ENCODE measurements around the gene TPCN2. TPM values are rescaled to one million over a fixed set of nuclear protein-coding genes. Genes with fewer than 3 reads are reported as not detected.

TPCN2 gene
- total RNA-seq, 2 donors from 2014 or later, result 17.6 to 31.0 TPM

- intact Hi-C loops (cut with DNase I), result loop anchor here (2.0 to 5.0 kb wide), 3 partner anchors 36 to 186 kb away; partner anchors contain the start of genes IGHMBP2 and MRPL21
- Histone ChIP-seq H3K4me1 (replicated peaks) (no peaks in the 10 kb centered on the region), H3K36me3 (no peaks in the 10 kb centered on the region), H3K27me3 (replicated peaks; ENCODE audit: insufficient read depth) (no peaks in the 10 kb centered on the region), H3K9me3 (no peaks in the 10 kb centered on the region), H3K4me3 (no peak overlapping the region), H3K27ac (no peak overlapping the region)
- DNase-seq (ENCODE audit: low spot score), result no peak
- 84% methylated on average over 14 of the region's 14 CpGs for WGBS
- TF ChIP-seq POLR2AphosphoS5 (IDR thresholded peaks at IDR 0.05), result no peak
- TF ChIP-seq CTCF (IDR thresholded peaks at IDR 0.05), result no peak
- no peak for TF ChIP-seq POLR2A (IDR thresholded peaks at IDR 0.05)
These were observed 39.1 kb downstream of the TPCN2 start for GRCh38 chr11:69087811-69088210.

GRCh38 chr11:69088676-69089146, 40.0 kb downstream of the TPCN2 start:
- Histone ChIP-seq H3K27ac (no peak overlapping the region), H3K27me3 (replicated peaks; ENCODE audit: insufficient read depth) (no peaks in the 10 kb centered on the region), H3K9me3 (no peaks in the 10 kb centered on the region), H3K36me3 (no peaks in the 10 kb centered on the region), H3K4me1 (replicated peaks) (no peaks in the 10 kb centered on the region), H3K4me3 (no peak overlapping the region)
- 29% methylated on average over 11 of the region's 11 CpGs for WGBS
- intact Hi-C loops (cut with DNase I), result loop anchor here (5.0 kb wide), 2 partner anchors 36 to 186 kb away; partner anchors contain the start of genes IGHMBP2 and MRPL21
- TF ChIP-seq CTCF (IDR thresholded peaks at IDR 0.05) (peak; percentile 52 to 77 (median 72)), POLR2AphosphoS5 (IDR thresholded peaks at IDR 0.05) (peak; percentile 32), POLR2A (IDR thresholded peaks at IDR 0.05) (no peak)
- peak; percentile 72 for DNase-seq (ENCODE audit: low spot score)

- Histone ChIP-seq H3K36me3 (no peaks in the 10 kb centered on the region), H3K4me1 (replicated peaks) (no peaks in the 10 kb centered on the region), H3K27me3 (replicated peaks; ENCODE audit: insufficient read depth) (no peaks in the 10 kb centered on the region), H3K27ac (no peak overlapping the region), H3K9me3 (no peaks in the 10 kb centered on the region), H3K4me3 (no peak overlapping the region)
- no peak for TF ChIP-seq POLR2A (IDR thresholded peaks at IDR 0.05)
- TF ChIP-seq POLR2AphosphoS5 (IDR thresholded peaks at IDR 0.05), result no peak
- TF ChIP-seq CTCF (IDR thresholded peaks at IDR 0.05), result no peak
- WGBS, result 63% methylated on average over 15 of the region's 15 CpGs
- DNase-seq (ENCODE audit: low spot score), result no peak
- intact Hi-C loops (cut with DNase I), result loop anchor here (5.0 kb wide), 2 partner anchors 37 to 187 kb away; partner anchors contain the start of genes IGHMBP2 and MRPL21
These were observed 40.5 kb downstream of the TPCN2 start for GRCh38 chr11:69089258-69089657.

- H3K27ac ChIP-seq, result no peak overlapping the region
- H3K27me3 ChIP-seq (replicated peaks; ENCODE audit: insufficient read depth), result no peaks in the 10 kb centered on the region
- DNase-seq (ENCODE audit: low spot score), result no peak
- TF ChIP-seq POLR2A (IDR thresholded peaks at IDR 0.05), result no peak
- TF ChIP-seq POLR2AphosphoS5 (IDR thresholded peaks at IDR 0.05), result no peak
- TF ChIP-seq CTCF (IDR thresholded peaks at IDR 0.05), result no peak
- 96% methylated on average over 6 of the region's 6 CpGs for WGBS
- no peaks in the 10 kb centered on the region for H3K4me1 ChIP-seq (replicated peaks)
- H3K9me3 ChIP-seq, result no peaks in the 10 kb centered on the region
- no peaks in the 10 kb centered on the region for H3K36me3 ChIP-seq
- intact Hi-C loops (cut with DNase I), result no loop called here
- no peak overlapping the region for H3K4me3 ChIP-seq
These were observed 43.0 kb downstream of the TPCN2 start for GRCh38 chr11:69091638-69092165.

GRCh38 chr11:69092263-69092662, 43.5 kb downstream of the TPCN2 start:
- no peaks in the 10 kb centered on the region for H3K36me3 ChIP-seq
- no peaks in the 10 kb centered on the region for H3K4me1 ChIP-seq (replicated peaks)
- intact Hi-C loops (cut with DNase I), result no loop called here
- no peak overlapping the region for H3K4me3 ChIP-seq
- H3K27ac ChIP-seq, result no peak overlapping the region
- 92% methylated on average over 18 of the region's 18 CpGs for WGBS
- DNase-seq (ENCODE audit: low spot score), result no peak
- H3K9me3 ChIP-seq, result no peaks in the 10 kb centered on the region
- TF ChIP-seq POLR2A (IDR thresholded peaks at IDR 0.05), result no peak
- TF ChIP-seq POLR2AphosphoS5 (IDR thresholded peaks at IDR 0.05), result no peak
- no peaks in the 10 kb centered on the region for H3K27me3 ChIP-seq (replicated peaks; ENCODE audit: insufficient read depth)
